NCI-H2081 treated with DMSO at 0.1 percent for 48 hours (cell line): ENCODE data around the gene CPNE8.

ENCODE experiments used
- DNase-seq: peaks from one replicate; lab custom pipeline; 2025; lab: John Stamatoyannopoulos, UW

The CPNE8 gene

GRCh38 chr12:38633511-38633910, 271.9 kb downstream of the CPNE8 start:
- DNase-seq, result no peak

- no peak for DNase-seq
These were observed 276.3 kb downstream of the CPNE8 start for GRCh38 chr12:38629064-38629463.

GRCh38 chr12:38628288-38628687, 277.1 kb downstream of the CPNE8 start:
- DNase-seq, result no peak

- no peak for DNase-seq
These were observed 280.1 kb downstream of the CPNE8 start for GRCh38 chr12:38625306-38625705.

GRCh38 chr12:38614171-38614570, 291.2 kb downstream of the CPNE8 start:
- DNase-seq, result no peak

GRCh38 chr12:38610808-38611350, 294.5 kb downstream of the CPNE8 start:
- no peak for DNase-seq

GRCh38 chr12:38607295-38607694, 298.1 kb downstream of the CPNE8 start:
- no peak for DNase-seq
